Activated T-cell treated with anti-CD3 and anti-CD28 coated beads for 48 hours (primary cell): ENCODE data around the gene BUD31.
"Not testable (repeated sequence)": the region's sequence is repeated elsewhere in the genome, so short reads cannot be mapped to it uniquely, and the experiment has no call there.

Experiments
- DNase-seq: peaks from one replicate; pipeline ENCODE4 v3.0.0-alpha.2; 2020; ENCODE audit warnings: low read depth

Gene BUD31

GRCh38 chr7:99399597-99399996 lies 9.2 kb upstream of the BUD31 start:
- DNase-seq: no peak

GRCh38 chr7:99402854-99403253 lies 5.9 kb upstream of the BUD31 start:
- no peak for DNase-seq

GRCh38 chr7:99403764-99404163 lies 5.0 kb upstream of the BUD31 start:
- DNase-seq: no peak

GRCh38 chr7:99404235-99404976 lies 4.4 kb upstream of the BUD31 start:
- no peak for DNase-seq

GRCh38 chr7:99404977-99405320 lies 3.8 kb upstream of the BUD31 start:
- DNase-seq: no peak

GRCh38 chr7:99406557-99406956 lies 2.2 kb upstream of the BUD31 start:
- DNase-seq: no peak

GRCh38 chr7:99407872-99408378 lies 844 bp upstream of the BUD31 start:
- peak; percentile 28 for DNase-seq

- no peak for DNase-seq
Observed at GRCh38 chr7:99409192-99409572, 413 bp downstream of the BUD31 start.

- no peak for DNase-seq
Observed at GRCh38 chr7:99409806-99410205, 1.0 kb downstream of the BUD31 start.

GRCh38 chr7:99410635-99411034 lies 1.9 kb downstream of the BUD31 start:
- no peak for DNase-seq

GRCh38 chr7:99415513-99416127 lies 6.9 kb downstream of the BUD31 start:
- not testable (repeated sequence) for DNase-seq

- no peak for DNase-seq
Observed at GRCh38 chr7:99418260-99418659, 9.5 kb downstream of the BUD31 start.

GRCh38 chr7:99419323-99420021 lies 10.7 kb downstream of the BUD31 start:
- DNase-seq: no peak

GRCh38 chr7:99420213-99420612 lies 11.4 kb downstream of the BUD31 start:
- DNase-seq: no peak

- DNase-seq: no peak
Observed at GRCh38 chr7:99420986-99421385, 12.2 kb downstream of the BUD31 start.

- no peak for DNase-seq
Observed at GRCh38 chr7:99422186-99422585, 13.4 kb downstream of the BUD31 start.

- DNase-seq: no peak
Observed at GRCh38 chr7:99422625-99423024, 13.9 kb downstream of the BUD31 start.

- no peak for DNase-seq
Observed at GRCh38 chr7:99424932-99425730, 16.4 kb downstream of the BUD31 start.

GRCh38 chr7:99428972-99429566 lies 20.3 kb downstream of the BUD31 start:
- DNase-seq: no peak

GRCh38 chr7:99429756-99430155 lies 21.0 kb downstream of the BUD31 start:
- no peak for DNase-seq

- not testable (repeated sequence) for DNase-seq
Observed at GRCh38 chr7:99431756-99432540, 23.2 kb downstream of the BUD31 start.
